Neural cell (in vitro differentiated cells): Measurements from ENCODE around the gene CDC42BPB. TPM values are rescaled to one million over a fixed set of nuclear protein-coding genes. Genes with fewer than 3 reads are reported as not detected.

ENCODE experiments used
- H2AFZ ChIP-seq: fragments of 200-600, 300-800 bp; sonication (generic), shearing (Covaris generic); 2 replicates; pipeline ENCODE4 v1.6.0; 2014; ENCODE audit warnings: low read depth, mild to moderate bottlenecking, antibody characterized with exemption, low read length, moderate library complexity
- H3F3A ChIP-seq: fragments of 200-600 bp; shearing (Covaris generic); 2 replicates; pipeline ENCODE4 v1.6.1; 2016; ENCODE audit warnings: mild to moderate bottlenecking, moderate library complexity, mixed read lengths, antibody characterized with exemption, low read length; ENCODE audit not compliant: insufficient read depth, poor library complexity, severe bottlenecking
- H3K27ac ChIP-seq: fragments of 200-600, 300-800 bp; sonication (generic), shearing (Covaris generic); 2 replicates; pipeline ENCODE4 v1.5.1; 2014; ENCODE audit warnings: mild to moderate bottlenecking, low read length, moderate library complexity
- H3K27me3 ChIP-seq: fragments of 300-800, 200-600 bp; sonication (generic), shearing (Covaris generic); 2 replicates; pipeline ENCODE4 v1.6.0; 2014; ENCODE audit warnings: mild to moderate bottlenecking, low read depth, low read length, moderate library complexity; ENCODE audit not compliant: insufficient read depth
- H3K36me3 ChIP-seq: fragments of 300-800, 200-600 bp; sonication (generic), shearing (Covaris generic); 2 replicates; pipeline ENCODE4 v1.5.1; 2014; ENCODE audit warnings: mild to moderate bottlenecking, antibody characterized with exemption, low read length, moderate library complexity; ENCODE audit not compliant: insufficient read depth
- H3K4me2 ChIP-seq: fragments of 300-800, 200-600 bp; sonication (generic), shearing (Covaris generic); 2 replicates; pipeline ENCODE4 v1.6.0; 2014; ENCODE audit warnings: mild to moderate bottlenecking, low read length
- H3K4me3 ChIP-seq: fragments of 300-800, 200-600 bp; sonication (generic), shearing (Covaris generic); 2 replicates; pipeline ENCODE4 v1.5.1; 2014; ENCODE audit warnings: mild to moderate bottlenecking, low read length, moderate library complexity
- H3K79me2 ChIP-seq: fragments of 200-600 bp; shearing (Covaris generic); replicated peaks from 2 replicates; pipeline ENCODE4 v1.6.0; 2014; ENCODE audit warnings: mild to moderate bottlenecking, low read length, moderate library complexity; ENCODE audit not compliant: insufficient read depth
- H3K9ac ChIP-seq: fragments of 300-800, 200-600 bp; sonication (generic), shearing (Covaris generic); 2 replicates; pipeline ENCODE4 v1.6.1; 2016; ENCODE audit warnings: mild to moderate bottlenecking, low read length, mixed read lengths
- H3K9me2 ChIP-seq: fragments of 200-600 bp; shearing (Covaris generic); 2 replicates; pipeline ENCODE4 v1.6.1; 2016; ENCODE audit warnings: mild to moderate bottlenecking, low read length, mixed read lengths; ENCODE audit not compliant: insufficient read depth
- H3K9me3 ChIP-seq: fragments of 200-600, 300-800 bp; sonication (generic), shearing (Covaris generic); 2 replicates; pipeline ENCODE4 v1.6.1; 2016; ENCODE audit warnings: mild to moderate bottlenecking, mixed run types, low read length, moderate library complexity, mixed read lengths
- H4K20me1 ChIP-seq: fragments of 200-600 bp; shearing (Covaris generic); 2 replicates; pipeline ENCODE4 v1.6.1; 2016; ENCODE audit warnings: mild to moderate bottlenecking, mixed run types; ENCODE audit not compliant: insufficient read depth
- EP300 ChIP-seq: fragments of 450-650 bp; conservative IDR thresholded peaks from 2 replicates; pipeline ENCODE4 v1.6.1; 2014; ENCODE audit warnings: antibody characterized with exemption, mild to moderate bottlenecking, moderate library complexity; ENCODE audit not compliant: poor library complexity, severe bottlenecking
- EZH2 ChIP-seq: fragments of 200-600, 300-800 bp; shearing (Covaris generic), sonication (generic); IDR thresholded peaks from 2 replicates; pipeline ENCODE4 v1.6.1; 2014; ENCODE audit warnings: antibody characterized with exemption, low read length, borderline replicate concordance, mild to moderate bottlenecking; ENCODE audit not compliant: insufficient read depth, poor library complexity, severe bottlenecking
- MXI1 ChIP-seq: fragments of 450-650 bp; conservative IDR thresholded peaks from 2 replicates; pipeline ENCODE4 v1.6.1; 2014; ENCODE audit warnings: antibody characterized with exemption, mild to moderate bottlenecking; ENCODE audit not compliant: poor library complexity, severe bottlenecking
- POLR2AphosphoS5 ChIP-seq: IDR thresholded peaks from 2 replicates; pipeline ENCODE4 v1.6.1; 2012
- RAD21 ChIP-seq: fragments of 450-650 bp; conservative IDR thresholded peaks from 2 replicates; pipeline ENCODE4 v1.6.1; 2014; ENCODE audit warnings: antibody characterized with exemption, mild to moderate bottlenecking, moderate library complexity
- SMC3 ChIP-seq: fragments of 450-650 bp; conservative IDR thresholded peaks from 2 replicates; pipeline ENCODE4 v1.6.1; 2014; ENCODE audit warnings: antibody characterized with exemption, mild to moderate bottlenecking, moderate library complexity; ENCODE audit not compliant: poor library complexity
- TAF1 ChIP-seq: IDR thresholded peaks from 2 replicates; pipeline ENCODE4 v1.6.1; 2012; ENCODE audit warnings: low read depth
- polyA plus RNA-seq: library from polyadenylated mRNA; depleted of rRNA; stranded (reverse); fragments of >200 nt; gene quantifications from 2 replicates; pipeline ENCODE4 v1.2.3, GENCODE V29; 2014
- TF ChIP-seq, protein P1 (sequence below): fragments of 450-650 bp; IDR thresholded peaks from 2 replicates; pipeline ENCODE4 v1.5.1; 2014; ENCODE audit warnings: antibody characterized with exemption, mild to moderate bottlenecking, moderate library complexity; ENCODE audit not compliant: poor library complexity, severe bottlenecking
- TF ChIP-seq, protein P2 (sequence below): IDR thresholded peaks from 2 replicates; pipeline ENCODE4 v1.6.1; 2012; ENCODE audit warnings: borderline replicate concordance

Gene CDC42BPB
- polyA plus RNA-seq, 1 donor from 2014 or later, result 43.8 TPM

DNA sequence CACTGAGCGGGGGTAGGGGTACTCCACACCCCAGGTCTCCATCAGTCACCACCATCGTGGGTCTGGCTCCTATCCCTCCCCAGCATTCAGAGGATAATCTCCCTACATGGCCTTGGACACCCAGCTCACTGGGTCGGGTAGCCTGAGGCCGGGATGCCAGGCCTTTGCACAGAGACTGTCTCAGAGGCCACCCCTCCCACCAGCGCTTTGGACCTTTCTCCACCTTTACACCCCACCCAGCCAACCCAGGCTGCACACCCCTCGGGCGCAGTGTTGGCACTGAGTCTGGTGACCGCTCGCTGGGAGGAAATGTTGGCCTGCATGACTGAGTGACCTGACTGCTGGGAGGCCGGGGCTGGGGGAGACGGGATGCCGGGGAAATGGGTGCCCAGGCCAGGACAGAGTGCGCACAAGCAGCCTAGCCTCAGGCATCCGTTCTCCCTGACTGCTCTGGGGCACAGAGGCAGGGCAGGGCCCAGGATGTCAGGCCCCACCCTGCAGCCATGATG, 16.1 kb upstream of the CDC42BPB start:
- Histone ChIP-seq H3F3A (no peaks in the 10 kb centered on the region), H4K20me1 (no peaks in the 10 kb centered on the region), H3K27ac (no peak overlapping the region), H3K36me3 (no peaks in the 10 kb centered on the region), H3K4me3 (no peak overlapping the region), H3K27me3 (no peaks in the 10 kb centered on the region), H3K9ac (no peak overlapping the region), H3K79me2 (no peaks in the 10 kb centered on the region), H3K9me3 (no peaks in the 10 kb centered on the region), H3K9me2 (no peaks in the 10 kb centered on the region), H3K4me2 (no peak overlapping the region), H2AFZ (no peak overlapping the region)
- no peak for TF ChIP-seq EZH2

DNA sequence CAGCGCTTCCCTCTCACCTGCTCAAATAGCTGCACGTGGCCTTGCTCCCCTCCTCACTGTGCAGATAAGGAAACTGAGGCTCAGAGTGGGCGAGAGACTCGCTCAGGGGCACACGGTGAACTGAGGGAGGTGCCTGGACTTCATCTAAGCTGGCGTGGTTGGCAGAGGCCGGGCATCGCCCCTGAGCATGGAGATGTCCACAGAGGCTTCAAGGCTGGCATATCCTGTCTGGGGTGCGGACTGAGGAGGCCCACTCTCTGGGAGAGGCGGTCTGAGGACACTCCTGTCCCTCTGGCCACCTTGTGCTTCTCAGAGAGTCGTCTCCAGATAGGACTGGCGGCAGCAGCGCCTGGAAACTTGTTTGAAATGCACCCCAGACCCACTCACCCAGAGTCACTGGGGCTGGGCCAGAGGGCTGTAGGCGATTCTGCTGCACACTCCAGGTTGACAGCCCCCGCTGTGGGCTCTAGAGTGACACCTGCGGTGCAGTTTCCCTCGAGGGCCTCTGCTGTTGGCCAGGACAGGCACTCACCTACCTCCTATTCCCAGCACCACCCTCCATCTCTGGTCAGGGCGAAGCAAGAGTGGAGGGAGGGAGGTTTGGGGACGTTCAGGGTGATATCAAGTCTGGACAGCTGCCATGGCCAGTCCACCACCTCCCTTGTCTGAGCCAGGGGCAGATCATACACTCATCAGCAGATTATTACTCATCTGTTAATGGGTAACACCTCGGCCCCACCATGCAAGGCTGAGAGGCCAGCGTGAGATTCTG, 15.4 kb upstream of the CDC42BPB start:
- H3K4me2 ChIP-seq, result no peak overlapping the region
- H3F3A ChIP-seq, result no peaks in the 10 kb centered on the region
- H2AFZ ChIP-seq, result no peak overlapping the region
- no peak overlapping the region for H3K9ac ChIP-seq
- no peaks in the 10 kb centered on the region for H3K27me3 ChIP-seq
- H3K9me2 ChIP-seq, result no peaks in the 10 kb centered on the region
- no peak overlapping the region for H3K4me3 ChIP-seq
- H3K36me3 ChIP-seq, result no peaks in the 10 kb centered on the region
- no peaks in the 10 kb centered on the region for H3K9me3 ChIP-seq
- no peaks in the 10 kb centered on the region for H3K79me2 ChIP-seq
- no peak for TF ChIP-seq TAF1
- no peak for TF ChIP-seq POLR2AphosphoS5
- no peak for TF ChIP-seq RAD21
- TF ChIP-seq, protein P1, sequence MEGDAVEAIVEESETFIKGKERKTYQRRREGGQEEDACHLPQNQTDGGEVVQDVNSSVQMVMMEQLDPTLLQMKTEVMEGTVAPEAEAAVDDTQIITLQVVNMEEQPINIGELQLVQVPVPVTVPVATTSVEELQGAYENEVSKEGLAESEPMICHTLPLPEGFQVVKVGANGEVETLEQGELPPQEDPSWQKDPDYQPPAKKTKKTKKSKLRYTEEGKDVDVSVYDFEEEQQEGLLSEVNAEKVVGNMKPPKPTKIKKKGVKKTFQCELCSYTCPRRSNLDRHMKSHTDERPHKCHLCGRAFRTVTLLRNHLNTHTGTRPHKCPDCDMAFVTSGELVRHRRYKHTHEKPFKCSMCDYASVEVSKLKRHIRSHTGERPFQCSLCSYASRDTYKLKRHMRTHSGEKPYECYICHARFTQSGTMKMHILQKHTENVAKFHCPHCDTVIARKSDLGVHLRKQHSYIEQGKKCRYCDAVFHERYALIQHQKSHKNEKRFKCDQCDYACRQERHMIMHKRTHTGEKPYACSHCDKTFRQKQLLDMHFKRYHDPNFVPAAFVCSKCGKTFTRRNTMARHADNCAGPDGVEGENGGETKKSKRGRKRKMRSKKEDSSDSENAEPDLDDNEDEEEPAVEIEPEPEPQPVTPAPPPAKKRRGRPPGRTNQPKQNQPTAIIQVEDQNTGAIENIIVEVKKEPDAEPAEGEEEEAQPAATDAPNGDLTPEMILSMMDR, result no peak
- no peak for TF ChIP-seq SMC3
- TF ChIP-seq MXI1, result no peak
- TF ChIP-seq, protein P2, sequence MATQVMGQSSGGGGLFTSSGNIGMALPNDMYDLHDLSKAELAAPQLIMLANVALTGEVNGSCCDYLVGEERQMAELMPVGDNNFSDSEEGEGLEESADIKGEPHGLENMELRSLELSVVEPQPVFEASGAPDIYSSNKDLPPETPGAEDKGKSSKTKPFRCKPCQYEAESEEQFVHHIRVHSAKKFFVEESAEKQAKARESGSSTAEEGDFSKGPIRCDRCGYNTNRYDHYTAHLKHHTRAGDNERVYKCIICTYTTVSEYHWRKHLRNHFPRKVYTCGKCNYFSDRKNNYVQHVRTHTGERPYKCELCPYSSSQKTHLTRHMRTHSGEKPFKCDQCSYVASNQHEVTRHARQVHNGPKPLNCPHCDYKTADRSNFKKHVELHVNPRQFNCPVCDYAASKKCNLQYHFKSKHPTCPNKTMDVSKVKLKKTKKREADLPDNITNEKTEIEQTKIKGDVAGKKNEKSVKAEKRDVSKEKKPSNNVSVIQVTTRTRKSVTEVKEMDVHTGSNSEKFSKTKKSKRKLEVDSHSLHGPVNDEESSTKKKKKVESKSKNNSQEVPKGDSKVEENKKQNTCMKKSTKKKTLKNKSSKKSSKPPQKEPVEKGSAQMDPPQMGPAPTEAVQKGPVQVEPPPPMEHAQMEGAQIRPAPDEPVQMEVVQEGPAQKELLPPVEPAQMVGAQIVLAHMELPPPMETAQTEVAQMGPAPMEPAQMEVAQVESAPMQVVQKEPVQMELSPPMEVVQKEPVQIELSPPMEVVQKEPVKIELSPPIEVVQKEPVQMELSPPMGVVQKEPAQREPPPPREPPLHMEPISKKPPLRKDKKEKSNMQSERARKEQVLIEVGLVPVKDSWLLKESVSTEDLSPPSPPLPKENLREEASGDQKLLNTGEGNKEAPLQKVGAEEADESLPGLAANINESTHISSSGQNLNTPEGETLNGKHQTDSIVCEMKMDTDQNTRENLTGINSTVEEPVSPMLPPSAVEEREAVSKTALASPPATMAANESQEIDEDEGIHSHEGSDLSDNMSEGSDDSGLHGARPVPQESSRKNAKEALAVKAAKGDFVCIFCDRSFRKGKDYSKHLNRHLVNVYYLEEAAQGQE, result no peak
- TF ChIP-seq EP300, result no peak
- TF ChIP-seq EZH2, result no peak
- H4K20me1 ChIP-seq, result no peaks in the 10 kb centered on the region
- H3K27ac ChIP-seq, result no peak overlapping the region
